NK-92 treated with Interleukin-12 subunit alpha and Interleukin-12 subunit beta, amount 100 ng/mL, for 24 hours (cell line): ENCODE results near the gene ADAM11.

Experiments used
- DNase-seq: peaks from one replicate; lab custom pipeline; 2025; lab: John Stamatoyannopoulos, UW

Gene ADAM11

GRCh38 chr17:44831371-44831770, 72.6 kb downstream of the ADAM11 start:
- no peak for DNase-seq
